Lower lobe of right lung (tissue), 2 donors: ENCODE data around the gene SP140. TPM values are rescaled to one million over a fixed set of nuclear protein-coding genes. Genes with fewer than 3 reads are reported as not detected.

Experiments
- ATAC-seq, 2 donors: fragments of 200-7000 bp; cut with Tn5 transposase; one replicate each; pipeline ENCODE4 v1.9.1; 2020 to 2022; ENCODE audit warnings: mild to moderate bottlenecking in 2 of 2, moderate library complexity in 2 of 2
- DNase-seq: peaks from one replicate; pipeline ENCODE4 v3.0.0-alpha.2; 2020
- H3K27ac ChIP-seq: fragments of 200-600 bp; one replicate; pipeline ENCODE4 v1.8.0; 2022
- H3K27me3 ChIP-seq: fragments of 200-600 bp; one replicate; pipeline ENCODE4 v1.8.0; 2022; ENCODE audit warnings: low read depth
- H3K36me3 ChIP-seq: fragments of 200-600 bp; one replicate; pipeline ENCODE4 v1.8.0; 2022; ENCODE audit warnings: mild to moderate bottlenecking
- H3K4me1 ChIP-seq: fragments of 200-600 bp; one replicate; pipeline ENCODE4 v1.8.0; 2022
- H3K4me3 ChIP-seq: fragments of 200-600 bp; one replicate; pipeline ENCODE4 v1.8.0; 2022; ENCODE audit warnings: mild to moderate bottlenecking
- H3K9me3 ChIP-seq: fragments of 200-600 bp; one replicate; pipeline ENCODE4 v1.8.0; 2022
- intact Hi-C: fragments of 100-400 bp; cut with DNase I; formaldehyde crosslinking; loops from one replicate; pipeline ENCODE4 v1.11.0; 2022
- total RNA-seq: library from RNA; stranded (reverse); fragmentation: NEBNext Ultra II Directional; extraction: Animal tissue kit (Norgen Biotek cat#: 25700); gene quantifications from one replicate; pipeline ENCODE4 v1.2.1, GENCODE V29; 2021
- TF ChIP-seq, protein P1 (sequence below): fragments of 200-600 bp; IDR thresholded peaks from one replicate; pipeline ENCODE4 v1.8.0; 2022; ENCODE audit warnings: antibody characterized with exemption, mild to moderate bottlenecking
- donor health status: DM: no; HTN: yes; CAD: no; lungs with severe emphysema.

The SP140 gene
- total RNA-seq, 1 donor from 2014 or later, result 15.0 TPM

GRCh38 chr2:230317366-230317765 lies 91.8 kb downstream of the SP140 start:
- peaks cover 22% of the 10 kb centered on the region for H3K4me1 ChIP-seq
- DNase-seq, result no peak
- TF ChIP-seq, protein P1, sequence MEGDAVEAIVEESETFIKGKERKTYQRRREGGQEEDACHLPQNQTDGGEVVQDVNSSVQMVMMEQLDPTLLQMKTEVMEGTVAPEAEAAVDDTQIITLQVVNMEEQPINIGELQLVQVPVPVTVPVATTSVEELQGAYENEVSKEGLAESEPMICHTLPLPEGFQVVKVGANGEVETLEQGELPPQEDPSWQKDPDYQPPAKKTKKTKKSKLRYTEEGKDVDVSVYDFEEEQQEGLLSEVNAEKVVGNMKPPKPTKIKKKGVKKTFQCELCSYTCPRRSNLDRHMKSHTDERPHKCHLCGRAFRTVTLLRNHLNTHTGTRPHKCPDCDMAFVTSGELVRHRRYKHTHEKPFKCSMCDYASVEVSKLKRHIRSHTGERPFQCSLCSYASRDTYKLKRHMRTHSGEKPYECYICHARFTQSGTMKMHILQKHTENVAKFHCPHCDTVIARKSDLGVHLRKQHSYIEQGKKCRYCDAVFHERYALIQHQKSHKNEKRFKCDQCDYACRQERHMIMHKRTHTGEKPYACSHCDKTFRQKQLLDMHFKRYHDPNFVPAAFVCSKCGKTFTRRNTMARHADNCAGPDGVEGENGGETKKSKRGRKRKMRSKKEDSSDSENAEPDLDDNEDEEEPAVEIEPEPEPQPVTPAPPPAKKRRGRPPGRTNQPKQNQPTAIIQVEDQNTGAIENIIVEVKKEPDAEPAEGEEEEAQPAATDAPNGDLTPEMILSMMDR, result no peak
- intact Hi-C loops, result no loop called here
- H3K36me3 ChIP-seq, result no peaks in the 10 kb centered on the region
- H3K27me3 ChIP-seq, result no peaks in the 10 kb centered on the region
- H3K9me3 ChIP-seq, result no peaks in the 10 kb centered on the region
- no peak for ATAC-seq
- no peak overlapping the region for H3K4me3 ChIP-seq
- H3K27ac ChIP-seq, result no peak overlapping the region

DNA sequence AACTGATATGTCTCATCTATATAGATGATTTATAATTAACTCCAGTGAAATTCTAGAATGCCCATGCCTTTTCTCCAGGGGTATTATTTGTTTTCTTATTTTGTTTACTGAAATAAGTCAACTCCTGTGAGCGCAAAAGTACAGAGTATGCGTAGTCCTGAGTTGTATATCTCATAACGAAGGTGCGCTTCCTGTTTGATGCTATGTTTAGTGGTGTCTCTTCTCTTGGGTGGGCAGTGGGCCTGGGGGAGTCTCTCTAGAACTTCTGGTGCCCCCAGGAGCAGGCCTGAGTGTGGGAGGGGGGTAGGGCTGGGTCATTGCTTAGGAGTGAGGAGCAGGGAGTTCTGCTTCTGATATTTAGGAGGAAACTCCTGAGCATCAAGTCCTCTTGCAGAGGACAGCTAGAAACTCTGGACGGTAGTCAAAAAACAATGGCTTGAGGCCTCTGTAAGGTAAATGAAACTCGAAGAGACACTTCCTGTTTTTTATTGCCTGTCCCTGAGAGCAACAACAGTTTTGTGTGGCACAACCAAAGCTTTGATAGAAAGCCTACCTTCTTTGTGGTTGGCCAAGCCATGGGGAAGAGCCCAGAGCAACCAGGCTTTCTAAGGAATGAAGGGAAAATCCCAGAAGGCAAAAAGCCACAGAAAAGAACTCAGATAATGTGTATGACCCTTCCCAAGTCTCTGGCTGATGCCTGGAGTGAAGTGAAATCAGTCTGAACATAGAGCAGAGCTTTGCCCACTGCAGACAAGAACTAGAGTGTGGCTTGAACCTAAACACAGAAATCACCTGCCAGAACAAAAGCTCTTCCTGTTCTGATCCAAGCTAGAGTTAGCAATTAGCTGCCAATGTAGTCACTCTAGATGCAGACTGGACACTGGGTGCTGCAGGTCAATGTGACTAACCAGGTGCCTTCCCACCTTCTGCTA lies 92.9 kb downstream of the SP140 start:
- H3K27ac ChIP-seq, result peak overlapping the region; percentile 46
- H3K27me3 ChIP-seq, result no peaks in the 10 kb centered on the region

DNA sequence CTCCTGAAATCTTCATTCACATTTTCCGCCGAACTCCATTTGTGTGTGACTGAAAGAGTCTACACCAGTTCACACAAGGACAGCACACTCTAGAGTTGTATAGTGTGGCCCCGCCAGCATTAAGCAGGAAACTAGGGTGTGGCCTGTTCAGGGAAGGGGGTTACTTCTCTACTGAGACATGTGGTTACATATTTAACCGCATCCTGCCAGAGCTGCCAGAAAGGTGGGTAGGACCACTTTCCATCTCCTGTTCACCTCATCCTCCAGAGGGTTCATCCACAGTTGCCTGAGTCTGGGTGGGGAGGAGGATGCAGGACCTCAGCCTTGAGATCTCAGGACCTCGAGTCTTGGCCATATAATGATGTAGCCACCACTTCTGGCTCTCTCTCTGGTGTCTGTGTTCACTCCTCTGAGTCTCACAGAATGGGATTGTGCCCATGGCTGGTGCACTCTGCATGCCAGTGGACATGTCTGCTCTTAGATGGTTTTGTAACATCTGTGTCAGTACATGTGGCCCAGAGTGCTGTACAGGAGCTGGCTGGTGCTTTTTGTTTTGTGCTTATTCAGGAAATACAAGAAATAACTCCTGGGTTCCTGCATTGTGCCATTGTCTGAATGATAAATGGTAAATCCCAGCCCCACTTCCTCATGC lies 93.8 kb downstream of the SP140 start:
- ATAC-seq (peak; percentile 79 to 81), DNase-seq (no peak)
- H3K27me3 ChIP-seq, result no peaks in the 10 kb centered on the region
- TF ChIP-seq, protein P1, result no peak
- H3K9me3 ChIP-seq, result no peaks in the 10 kb centered on the region
- no peaks in the 10 kb centered on the region for H3K36me3 ChIP-seq
- peaks cover 22% of the 10 kb centered on the region for H3K4me1 ChIP-seq
- H3K4me3 ChIP-seq, result no peak overlapping the region
- H3K27ac ChIP-seq, result no peak overlapping the region
- intact Hi-C loops, result no loop called here

More for the DNA sequence above, 92.9 kb downstream of the SP140 start:
- TF ChIP-seq, protein P1, result no peak
- DNase-seq, result no peak
- Histone ChIP-seq H3K4me3 (no peak overlapping the region), H3K9me3 (no peaks in the 10 kb centered on the region), H3K4me1 (peaks cover 22% of the 10 kb centered on the region), H3K36me3 (no peaks in the 10 kb centered on the region)
- intact Hi-C loops, result no loop called here
- ATAC-seq, result no peak

DNA sequence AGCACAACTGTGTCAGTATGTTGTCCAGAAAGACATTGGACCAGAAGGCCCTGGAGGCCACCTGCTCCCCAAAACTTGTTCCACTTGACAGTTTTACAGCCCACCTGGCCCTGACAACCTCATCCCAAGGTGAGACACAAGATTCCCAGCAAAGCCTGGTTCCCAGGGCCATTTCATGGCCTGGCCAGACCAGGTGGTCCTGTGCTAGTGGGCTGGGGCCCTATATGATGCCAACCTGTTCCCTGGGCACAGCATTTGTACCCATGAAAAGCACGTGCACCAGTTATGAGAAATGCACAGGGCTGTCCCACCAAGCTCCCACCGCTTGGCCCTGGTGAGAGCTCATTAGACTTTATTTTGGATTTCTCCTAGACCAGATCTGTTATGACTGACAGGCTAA lies 95.5 kb downstream of the SP140 start:
- no peak overlapping the region for H3K27ac ChIP-seq
- intact Hi-C loops, result no loop called here
- ATAC-seq, result no peak
- peaks cover 22% of the 10 kb centered on the region for H3K4me1 ChIP-seq
- DNase-seq, result no peak
- H3K9me3 ChIP-seq, result no peaks in the 10 kb centered on the region
- H3K27me3 ChIP-seq, result no peaks in the 10 kb centered on the region
- TF ChIP-seq, protein P1, result no peak
- H3K36me3 ChIP-seq, result no peaks in the 10 kb centered on the region
- H3K4me3 ChIP-seq, result no peak overlapping the region

DNA sequence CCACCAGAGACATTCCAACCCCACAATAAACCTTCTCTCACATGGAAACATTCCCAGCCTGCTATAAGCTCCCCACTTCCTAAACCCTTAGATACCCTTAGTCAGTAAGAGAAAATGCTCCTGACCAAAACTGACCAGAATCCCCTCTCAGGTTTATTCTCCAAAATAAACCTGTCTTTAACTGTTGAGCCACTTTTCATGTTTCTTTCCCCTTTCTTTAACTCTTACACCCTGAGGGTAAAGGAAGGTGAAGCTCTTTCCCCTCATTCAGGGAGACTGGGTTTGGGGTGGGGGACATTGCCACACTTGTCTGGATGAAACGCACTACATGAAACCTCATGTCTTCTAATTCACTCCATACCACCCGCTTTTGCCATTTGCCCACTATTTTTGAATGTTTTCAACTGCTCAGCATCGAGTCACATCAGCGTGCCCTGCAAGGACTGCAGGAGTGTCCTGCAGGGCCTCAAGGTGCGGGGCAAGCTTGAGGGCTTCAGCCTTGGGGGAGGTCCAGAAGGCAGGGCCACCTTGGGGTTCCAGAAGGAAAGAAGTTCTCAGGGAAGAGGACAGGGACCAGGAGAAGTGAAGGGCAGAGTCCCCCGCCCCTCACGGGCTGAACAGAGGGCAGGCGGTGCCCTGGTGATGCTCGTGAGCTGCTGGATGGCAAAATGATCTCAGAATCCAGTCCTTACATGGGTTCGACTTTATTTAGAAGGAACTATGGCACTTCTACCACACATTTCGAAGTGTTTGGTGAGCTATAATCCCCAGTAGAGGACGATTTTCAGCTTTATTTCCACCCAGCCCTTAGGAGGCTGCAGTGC lies 97.2 kb downstream of the SP140 start:
- Histone ChIP-seq H3K9me3 (no peaks in the 10 kb centered on the region), H3K4me1 (peaks cover 26% of the 10 kb centered on the region), H3K4me3 (no peak overlapping the region), H3K27ac (no peak overlapping the region), H3K27me3 (no peaks in the 10 kb centered on the region), H3K36me3 (no peaks in the 10 kb centered on the region)
- TF ChIP-seq, protein P1, result peak; percentile 18
- ATAC-seq (no peak), DNase-seq (no peak)
- intact Hi-C loops, result no loop called here
